H1 (cell line): ENCODE data around the gene ESYT2. TPM values are rescaled to one million over a fixed set of nuclear protein-coding genes. Genes with fewer than 3 reads are reported as not detected.

Experiments
- CTCF ChIA-PET: fragments of 300-600 bp; sonication (Branson Sonifier 250); formaldehyde crosslinking; loops from one replicate; lab custom pipeline; 2021; ENCODE audit not compliant: partially characterized antibody; lab: Charles Lee
- POLR2A ChIA-PET: fragments of 300-600 bp; sonication (Branson Sonifier 250); formaldehyde crosslinking; loops from one replicate; lab custom pipeline; 2021; ENCODE audit warnings: inconsistent platforms; ENCODE audit not compliant: partially characterized antibody; lab: Charles Lee
- DNase-seq, 2 experiments: peaks; one replicate each; pipeline versions ENCODE4 v3.0.0 to v3.0.0-alpha.2; 2010 to 2022; ENCODE audit warnings: low spot score in 2 of 2, low read depth in 1 of 2, mixed read lengths in 1 of 2
- FAIRE-seq: peaks from 2 replicates; lab custom pipeline; 2011; peaks lifted over from hg19 to GRCh38; lab: Jason Lieb, UNC
- H2AFZ ChIP-seq: 2 replicates; pipeline ENCODE4 v1.8.1; 2012; ENCODE audit warnings: low read length, inconsistent platforms
- H2AK5ac ChIP-seq: 2 replicates; pipeline ENCODE4 v1.6.1; 2013; ENCODE audit warnings: low read depth, low read length
- H2BK120ac ChIP-seq: replicated peaks from 2 replicates; pipeline ENCODE3; 2013; ENCODE audit warnings: low read depth, low read length, inconsistent platforms
- H2BK12ac ChIP-seq: 2 replicates; pipeline ENCODE4 v1.6.1; 2013; ENCODE audit warnings: low read depth, low read length
- H2BK15ac ChIP-seq: 2 replicates; pipeline ENCODE4 v1.6.1; 2013; ENCODE audit warnings: low read length
- H2BK20ac ChIP-seq: 2 replicates; pipeline ENCODE4 v1.6.1; 2013; ENCODE audit warnings: low read length
- H2BK5ac ChIP-seq: 2 replicates; pipeline ENCODE4 v1.6.1; 2013; ENCODE audit warnings: low read depth, low read length
- H3K14ac ChIP-seq: 2 replicates; pipeline ENCODE4 v1.6.1; 2013; ENCODE audit warnings: inconsistent platforms; ENCODE audit not compliant: insufficient read length
- H3K18ac ChIP-seq: 2 replicates; pipeline ENCODE4 v1.6.1; 2013; ENCODE audit warnings: low read length; ENCODE audit errors: extremely low read depth
- H3K23ac ChIP-seq: 2 replicates; pipeline ENCODE4 v1.6.1; 2013; ENCODE audit warnings: inconsistent platforms; ENCODE audit not compliant: insufficient read length
- H3K23me2 ChIP-seq: 2 replicates; pipeline ENCODE4 v1.6.1; 2013; ENCODE audit warnings: low read depth, low read length
- H3K27ac ChIP-seq: 2 replicates; pipeline ENCODE4 v1.6.1; 2011; ENCODE audit warnings: low read depth, low read length, inconsistent platforms
- H3K27me3 ChIP-seq, 4 experiments: replicated peaks in 1 of 4; 1 replicate in 1 of 4; 2 replicates in 3 of 4; pipeline versions ENCODE4 v1.6.1 to v1.8.1; 2011 to 2013; ENCODE audit warnings: low read length in 3 of 4, mild to moderate bottlenecking in 3 of 4, inconsistent platforms in 2 of 4, mixed read lengths in 2 of 4, moderate library complexity in 1 of 4; ENCODE audit not compliant: control insufficient read depth in 3 of 4, insufficient read depth in 3 of 4; ENCODE audit errors: extremely low read depth in 1 of 4
- H3K36me3 ChIP-seq, 4 experiments: 2 replicates each; pipeline versions ENCODE4 v1.6.1 to v1.8.1; 2011 to 2013; ENCODE audit warnings: mild to moderate bottlenecking in 4 of 4, low read length in 3 of 4, moderate library complexity in 2 of 4, control low read depth in 1 of 4, inconsistent platforms in 1 of 4; ENCODE audit not compliant: insufficient read depth in 4 of 4, control insufficient read depth in 2 of 4
- H3K4ac ChIP-seq: replicated peaks from 2 replicates; pipeline ENCODE3; 2013; ENCODE audit warnings: low read length, low read depth, mixed read lengths, inconsistent platforms; ENCODE audit not compliant: insufficient read length
- H3K4me1 ChIP-seq, 4 experiments: replicated peaks in 1 of 4; 1 replicate in 1 of 4; 2 replicates in 3 of 4; pipeline versions ENCODE4 v1.6.1 to v1.8.1; 2011 to 2013; ENCODE audit warnings: low read length in 3 of 4, inconsistent platforms in 2 of 4, mixed read lengths in 1 of 4; ENCODE audit not compliant: insufficient read depth in 4 of 4, control insufficient read depth in 3 of 4
- H3K4me2 ChIP-seq, 2 experiments: 2 replicates each; pipeline versions ENCODE4 v1.6.1 to v1.8.1; 2011 to 2013; ENCODE audit warnings: low read depth in 2 of 2, low read length in 2 of 2, control low read depth in 1 of 2, inconsistent platforms in 1 of 2, mild to moderate bottlenecking in 1 of 2; ENCODE audit not compliant: insufficient read depth in 1 of 2
- H3K4me3 ChIP-seq, 4 experiments: fragments of 200-600, 300-600 bp in 1 of 4; sonication (generic), shearing (Covaris generic), sonication (Bioruptor Twin) in 1 of 4; 2 replicates each; pipeline versions ENCODE4 v1.5.1 to v1.8.1; 2011 to 2016; ENCODE audit warnings: low read length in 4 of 4, low read depth in 3 of 4, control low read depth in 2 of 4, inconsistent platforms in 2 of 4, mild to moderate bottlenecking in 2 of 4, mixed read lengths in 1 of 4, moderate library complexity in 1 of 4; ENCODE audit not compliant: insufficient read depth in 2 of 4; ENCODE audit errors: extremely low read depth in 1 of 4
- H3K56ac ChIP-seq: replicated peaks from 2 replicates; pipeline ENCODE3; 2013; ENCODE audit warnings: low read depth, mild to moderate bottlenecking, mixed read lengths, low read length, inconsistent platforms; ENCODE audit not compliant: insufficient read length
- H3K79me1 ChIP-seq: 2 replicates; pipeline ENCODE4 v1.6.1; 2013; ENCODE audit warnings: low read depth, low read length, control low read depth
- H3K79me2 ChIP-seq, 2 experiments: 2 replicates each; pipeline versions ENCODE4 v1.6.1 to v1.8.1; 2012 to 2013; ENCODE audit warnings: low read length in 2 of 2, mild to moderate bottlenecking in 2 of 2, inconsistent platforms in 1 of 2; ENCODE audit not compliant: insufficient read depth in 2 of 2, control insufficient read depth in 1 of 2
- H3K9ac ChIP-seq, 4 experiments: replicated peaks in 1 of 4; 1 replicate in 1 of 4; 2 replicates in 3 of 4; pipeline versions ENCODE4 v1.6.1 to v1.8.1; 2011 to 2013; ENCODE audit warnings: low read depth in 3 of 4, low read length in 3 of 4, control low read depth in 2 of 4, mild to moderate bottlenecking in 2 of 4, moderate library complexity in 2 of 4, inconsistent platforms in 1 of 4; ENCODE audit errors: extremely low read depth in 1 of 4
- H3K9me3 ChIP-seq, 2 experiments: 2 replicates each; pipeline versions ENCODE4 v1.6.1 to v1.8.1; 2012 to 2013; ENCODE audit warnings: mild to moderate bottlenecking in 2 of 2, moderate library complexity in 2 of 2, control low read depth in 1 of 2, inconsistent platforms in 1 of 2, low read depth in 1 of 2, low read length in 1 of 2, mixed read lengths in 1 of 2; ENCODE audit not compliant: insufficient read depth in 2 of 2
- H4K20me1 ChIP-seq, 2 experiments: replicated peaks in 1 of 2; 2 replicates each; pipeline versions ENCODE3 to v1.8.1; 2011 to 2013; ENCODE audit warnings: inconsistent platforms in 2 of 2, low read length in 2 of 2, mild to moderate bottlenecking in 1 of 2; ENCODE audit not compliant: insufficient read depth in 2 of 2, control insufficient read depth in 1 of 2
- H4K5ac ChIP-seq: 2 replicates; pipeline ENCODE4 v1.6.1; 2013; ENCODE audit warnings: low read length, low read depth, mixed read lengths, inconsistent platforms; ENCODE audit not compliant: insufficient read length
- H4K8ac ChIP-seq: 2 replicates; pipeline ENCODE4 v1.8.0; 2013; ENCODE audit warnings: mild to moderate bottlenecking, moderate library complexity, low read length, inconsistent platforms; ENCODE audit not compliant: insufficient read depth; ENCODE audit errors: extremely low read depth
- H4K91ac ChIP-seq: replicated peaks from 2 replicates; pipeline ENCODE3; 2013; ENCODE audit warnings: low read length, mixed read lengths, inconsistent platforms; ENCODE audit not compliant: insufficient read length
- BACH1 ChIP-seq: IDR thresholded peaks from 2 replicates; pipeline ENCODE4 v1.6.1; 2012; ENCODE audit warnings: low read length, improper control_type of control experiment
- BCL11A ChIP-seq, 2 experiments: IDR thresholded peaks; one replicate each; pipeline ENCODE4 v1.6.1; 2011; ENCODE audit warnings: low read depth in 2 of 2, low read length in 2 of 2, mild to moderate bottlenecking in 2 of 2
- CBX8 ChIP-seq: fragments of 300-800, 300-1000 bp; sonication (generic); IDR thresholded peaks from 2 replicates; pipeline ENCODE4 v1.7.1; 2016; ENCODE audit warnings: low read depth, low read length, borderline replicate concordance
- CEBPB ChIP-seq: IDR thresholded peaks from 2 replicates; pipeline ENCODE4 v1.6.1; 2012; ENCODE audit warnings: low read depth, low read length
- CHD2 ChIP-seq: IDR thresholded peaks from 2 replicates; pipeline ENCODE4 v1.6.1; 2012; ENCODE audit warnings: low read length, improper control_type of control experiment
- CREB1 ChIP-seq: IDR thresholded peaks from 2 replicates; pipeline ENCODE4 v1.6.1; 2012; ENCODE audit warnings: inconsistent platforms
- KDM1A ChIP-seq: fragments of 200-600, 300-600 bp; sonication (generic); IDR thresholded peaks from 2 replicates; pipeline ENCODE4 v1.7.1; 2016; ENCODE audit warnings: mild to moderate bottlenecking, low read length, borderline replicate concordance
- NRF1 ChIP-seq: IDR thresholded peaks from 2 replicates; pipeline ENCODE4 v1.6.1; 2011; ENCODE audit warnings: mild to moderate bottlenecking, low read depth, low read length, improper control_type of control experiment
- POLR2A ChIP-seq, 2 experiments: IDR thresholded peaks; 1 replicate in 1 of 2; 2 replicates in 1 of 2; pipeline ENCODE4 v1.6.1; 2011; ENCODE audit warnings: low read depth in 2 of 2, low read length in 2 of 2, mild to moderate bottlenecking in 2 of 2; ENCODE audit errors: control extremely low read depth in 1 of 2
- RXRA ChIP-seq: IDR thresholded peaks from 2 replicates; pipeline ENCODE4 v1.6.1; 2011; ENCODE audit warnings: low read depth, mild to moderate bottlenecking, low read length, moderate library complexity; ENCODE audit not compliant: insufficient read depth
- SAP30 ChIP-seq: fragments of 300-600 bp; sonication (generic); IDR thresholded peaks from 2 replicates; pipeline ENCODE4 v1.7.1; 2012; ENCODE audit warnings: low read length, moderate library complexity, mild to moderate bottlenecking, inconsistent platforms; ENCODE audit not compliant: insufficient read depth, insufficient replicate concordance
- SIX5 ChIP-seq: IDR thresholded peaks from 2 replicates; pipeline ENCODE4 v1.6.1; 2011; ENCODE audit warnings: mild to moderate bottlenecking, low read depth, low read length
- TAF1 ChIP-seq: IDR thresholded peaks from 2 replicates; pipeline ENCODE4 v1.6.1; 2011; ENCODE audit warnings: mild to moderate bottlenecking, low read depth, low read length
- TBP ChIP-seq: IDR thresholded peaks from 2 replicates; pipeline ENCODE4 v1.6.1; 2011; ENCODE audit warnings: low read depth, low read length, improper control_type of control experiment
- USF2 ChIP-seq: IDR thresholded peaks from 2 replicates; pipeline ENCODE4 v1.6.1; 2011; ENCODE audit warnings: low read length, improper control_type of control experiment
- YY1 ChIP-seq: IDR thresholded peaks from 2 replicates; pipeline ENCODE4 v1.6.1; 2011; ENCODE audit warnings: low read depth, mild to moderate bottlenecking, low read length
- WGBS, 2 experiments: shearing (Covaris generic) in 1 of 2; methylation state at CpG; one replicate each; pipeline versions ENCODE4 v1.1.6 to v1.1.7; 2013 to 2015; ENCODE audit warnings: low lambda C conversion rate in 2 of 2, mixed read lengths in 2 of 2, inconsistent platforms in 1 of 2, low coverage in 1 of 2, missing lambda C conversion rate in 1 of 2; ENCODE audit not compliant: insufficient replicate concordance in 2 of 2, insufficient coverage in 1 of 2, insufficient read length in 1 of 2; ENCODE audit errors: extremely low coverage in 1 of 2, missing lambda C conversion rate in 1 of 2; 5-methylcytosine and 5-hydroxymethylcytosine counted together
- polyA plus RNA-seq, 7 experiments: library from polyadenylated mRNA; depleted of rRNA in 3 of 7; stranded (reverse) in 5 of 7; unstranded in 2 of 7; fragments of >200 nt in 5 of 7; fragments of 200-250 nt in 2 of 7; gene quantifications; 1 replicate in 5 of 7; 2 replicates in 1 of 7; 4 replicates in 1 of 7; pipeline versions ENCODE4 v1.2.1 to v1.2.3, GENCODE V29; 2011 to 2013; ENCODE audit warnings: missing spikeins in 2 of 7, mixed read lengths in 2 of 7
- total RNA-seq: library from RNA; stranded (reverse); fragmentation: NEBNext Ultra II Directional; extraction: Animal tissue kit (Norgen Biotek cat#: 25700); gene quantifications from 2 replicates; pipeline ENCODE4 v1.2.1, GENCODE V29; 2021

Gene ESYT2
- total and polyA plus RNA-seq, 2 of the 8 experiments (the other 6 are each of a cell fraction or from before 2014, with no cell fraction given): 27.0 to 37.5 TPM

GRCh38 chr7:158741294-158741666 lies 88.0 kb downstream of the ESYT2 start:
- H3K23me2 ChIP-seq: no peaks in the 10 kb centered on the region; the same call in 1 of the 2 replicates
- no peaks in the 10 kb centered on the region for H3K79me1 ChIP-seq
- H2BK15ac ChIP-seq: no peak overlapping the region
- no peak overlapping the region for H3K4me2 ChIP-seq
- H3K27ac ChIP-seq: no peak overlapping the region
- no peak overlapping the region for H2BK120ac ChIP-seq
- DNase-seq: peak in 1 of 2 experiments; percentile 30
- no peak overlapping the region for H3K56ac ChIP-seq
- H2AFZ ChIP-seq: no peak overlapping the region
- no peaks in the 10 kb centered on the region for H3K4me1 ChIP-seq
- no peak for FAIRE-seq
- H3K9ac ChIP-seq: no peak overlapping the region
- peaks cover 10 to 45% (median 31%) of the 10 kb centered on the region in 4 experiments for H3K36me3 ChIP-seq
- H4K5ac ChIP-seq: no peak overlapping the region
- ChIA-PET CTCF (interaction anchor here (1.1 to 3.7 kb wide), 6 partner anchors 8 to 236 kb away, joined by 3 to 29 read pairs (median 8); partner anchors contain the start of gene NCAPG2), POLR2A (no interaction called here)
- no peak overlapping the region for H2AK5ac ChIP-seq
- no peak overlapping the region for H3K4ac ChIP-seq
- no peak overlapping the region for H2BK20ac ChIP-seq
- no peak overlapping the region for H3K4me3 ChIP-seq
- H3K18ac ChIP-seq: no peak overlapping the region
- 92% methylated on average over 12 of the region's 14 CpGs; no CpG with 5 or more reads in 1 of the 2 experiments for WGBS, 2 experiments
- H4K91ac ChIP-seq: no peak overlapping the region
- no peak overlapping the region for H3K14ac ChIP-seq
- H3K23ac ChIP-seq: no peak overlapping the region
- no peak overlapping the region for H2BK12ac ChIP-seq
- H4K20me1 ChIP-seq: peaks cover 2% of the 10 kb centered on the region in 2 experiments
- H2BK5ac ChIP-seq: no peak overlapping the region
- H3K27me3 ChIP-seq: no peaks in the 10 kb centered on the region
- no peaks in the 10 kb centered on the region for H3K79me2 ChIP-seq
- no peaks in the 10 kb centered on the region for H3K9me3 ChIP-seq
- H4K8ac ChIP-seq: no peak overlapping the region
- TF ChIP-seq BCL11A (IDR thresholded peaks at IDR 0.05; ENCODE audit: low read depth in 2 of 2, low read length in 2 of 2): no peak
- TF ChIP-seq RXRA: no peak
- TF ChIP-seq TAF1: no peak
- no peak for TF ChIP-seq CEBPB
- TF ChIP-seq CREB1: no peak
- no peak for TF ChIP-seq NRF1
- no peak for TF ChIP-seq SIX5
- TF ChIP-seq SAP30: no peak
- no peak for TF ChIP-seq USF2
- no peak for TF ChIP-seq CHD2
- no peak for TF ChIP-seq CBX8
- TF ChIP-seq YY1: no peak
- no peak for TF ChIP-seq KDM1A
- no peak for TF ChIP-seq TBP
- TF ChIP-seq BACH1: no peak
- TF ChIP-seq POLR2A (IDR thresholded peaks at IDR 0.05; ENCODE audit: control extremely low read depth in 1 of 2, low read depth in 2 of 2, low read length in 2 of 2): no peak
